Keratinocyte (primary cell): ENCODE measurements around the gene REEP6. TPM values are rescaled to one million over a fixed set of nuclear protein-coding genes. Genes with fewer than 3 reads are reported as not detected.

ENCODE experiments used
- DNase-seq: peaks from one replicate; pipeline ENCODE4 v3.0.0-alpha.2; 2011; ENCODE audit warnings: low read depth, missing footprints, low spot score
- FAIRE-seq: peaks from 2 replicates; lab custom pipeline; 2011; peaks lifted over from hg19 to GRCh38; lab: Jason Lieb, UNC
- H2AFZ ChIP-seq: 2 replicates; pipeline ENCODE4 v1.6.0; 2012; ENCODE audit warnings: low read length, control low read depth, inconsistent platforms; ENCODE audit not compliant: control insufficient read depth
- H3K27ac ChIP-seq: 2 replicates; pipeline ENCODE4 v1.5.1; 2011; ENCODE audit warnings: low read length; ENCODE audit not compliant: control insufficient read depth, insufficient read depth
- H3K27me3 ChIP-seq: 3 replicates; pipeline ENCODE4 v1.6.0; 2011; ENCODE audit warnings: low read length; ENCODE audit not compliant: control insufficient read depth, insufficient read depth; ENCODE audit errors: extremely low read depth
- H3K36me3 ChIP-seq, 2 experiments: 2 replicates in 1 of 2; 3 replicates in 1 of 2; pipeline ENCODE4 v1.5.1; 2011; ENCODE audit warnings: low read length in 2 of 2, mild to moderate bottlenecking in 1 of 2; ENCODE audit not compliant: control insufficient read depth in 2 of 2, insufficient read depth in 2 of 2; ENCODE audit errors: extremely low read depth in 1 of 2
- H3K4me1 ChIP-seq: 3 replicates; pipeline ENCODE4 v1.5.1; 2011; ENCODE audit warnings: low read length; ENCODE audit not compliant: control insufficient read depth, insufficient read depth; ENCODE audit errors: extremely low read depth
- H3K4me2 ChIP-seq: 3 replicates; pipeline ENCODE4 v1.6.0; 2011; ENCODE audit warnings: low read depth, low read length; ENCODE audit not compliant: control insufficient read depth, insufficient read depth; ENCODE audit errors: extremely low read depth
- H3K4me3 ChIP-seq, 3 experiments: fragments of 200-600 bp in 1 of 3; sonication (generic) in 1 of 3; 2 replicates in 2 of 3; 3 replicates in 1 of 3; pipeline ENCODE4 v1.5.1; 2011 to 2016; ENCODE audit warnings: low read length in 3 of 3, mild to moderate bottlenecking in 3 of 3, control low read depth in 2 of 3, inconsistent platforms in 1 of 3, low read depth in 1 of 3, mixed read lengths in 1 of 3, mixed run types in 1 of 3, moderate library complexity in 1 of 3; ENCODE audit not compliant: control insufficient read depth in 2 of 3, insufficient read depth in 2 of 3; ENCODE audit errors: extremely low read depth in 1 of 3
- H3K79me2 ChIP-seq: 2 replicates; pipeline ENCODE4 v1.6.0; 2012; ENCODE audit warnings: low read length; ENCODE audit not compliant: control insufficient read depth, insufficient read depth
- H3K9ac ChIP-seq: 3 replicates; pipeline ENCODE4 v1.6.0; 2011; ENCODE audit warnings: low read length; ENCODE audit not compliant: control insufficient read depth, insufficient read depth; ENCODE audit errors: extremely low read depth
- H3K9me1 ChIP-seq: 3 replicates; pipeline ENCODE4 v1.6.0; 2011; ENCODE audit warnings: low read length; ENCODE audit not compliant: control insufficient read depth, insufficient read depth; ENCODE audit errors: extremely low read depth
- H3K9me3 ChIP-seq: 2 replicates; pipeline ENCODE4 v1.5.1; 2012; ENCODE audit warnings: low read depth, low read length; ENCODE audit not compliant: control insufficient read depth
- H4K20me1 ChIP-seq: 3 replicates; pipeline ENCODE4 v1.6.0; 2011; ENCODE audit warnings: low read length; ENCODE audit not compliant: control insufficient read depth, insufficient read depth; ENCODE audit errors: extremely low read depth
- CTCF ChIP-seq, 3 experiments: IDR thresholded peaks in 1 of 3; conservative IDR thresholded peaks in 1 of 3; optimal IDR thresholded peaks in 1 of 3; 2 replicates in 2 of 3; 3 replicates in 1 of 3; pipeline versions ENCODE3 to v1.5.1; 2011; ENCODE audit warnings: low read length in 3 of 3, mild to moderate bottlenecking in 3 of 3, moderate library complexity in 2 of 3, control low read depth in 1 of 3, inconsistent platforms in 1 of 3; ENCODE audit not compliant: insufficient read depth in 2 of 3; ENCODE audit errors: extremely low read depth in 1 of 3
- EZH2 ChIP-seq: IDR thresholded peaks from one replicate; pipeline ENCODE4 v1.6.1; 2012; ENCODE audit warnings: inconsistent platforms, mild to moderate bottlenecking, low read length, moderate library complexity
- dilution Hi-C: fragments of 300-500 bp; cut with MboI; formaldehyde crosslinking; loops from one replicate; pipeline ENCODE4 v1.7.0; 2020; ENCODE audit warnings: low sequenced_read_pairs; ENCODE audit not compliant: extremely low pct_ligation_motif_present
- polyA plus RNA-seq, 5 experiments: library from polyadenylated mRNA; depleted of rRNA in 3 of 5; stranded (reverse) in 3 of 5; stranded (forward) in 1 of 5; unstranded in 1 of 5; fragments of >200 nt; gene quantifications; 1 replicate in 1 of 5; 2 replicates in 3 of 5; 3 replicates in 1 of 5; pipeline versions ENCODE4 v1.2.1 to v1.2.3, GENCODE V29; 2011 to 2012; ENCODE audit warnings: missing spikeins in 2 of 5, low read depth in 1 of 5, low replicate concordance in 1 of 5

REEP6 gene
- polyA plus RNA-seq, 1 donor (not counting 4 experiments of a cell fraction or from before 2014, with no cell fraction given): 1.2 TPM

DNA sequence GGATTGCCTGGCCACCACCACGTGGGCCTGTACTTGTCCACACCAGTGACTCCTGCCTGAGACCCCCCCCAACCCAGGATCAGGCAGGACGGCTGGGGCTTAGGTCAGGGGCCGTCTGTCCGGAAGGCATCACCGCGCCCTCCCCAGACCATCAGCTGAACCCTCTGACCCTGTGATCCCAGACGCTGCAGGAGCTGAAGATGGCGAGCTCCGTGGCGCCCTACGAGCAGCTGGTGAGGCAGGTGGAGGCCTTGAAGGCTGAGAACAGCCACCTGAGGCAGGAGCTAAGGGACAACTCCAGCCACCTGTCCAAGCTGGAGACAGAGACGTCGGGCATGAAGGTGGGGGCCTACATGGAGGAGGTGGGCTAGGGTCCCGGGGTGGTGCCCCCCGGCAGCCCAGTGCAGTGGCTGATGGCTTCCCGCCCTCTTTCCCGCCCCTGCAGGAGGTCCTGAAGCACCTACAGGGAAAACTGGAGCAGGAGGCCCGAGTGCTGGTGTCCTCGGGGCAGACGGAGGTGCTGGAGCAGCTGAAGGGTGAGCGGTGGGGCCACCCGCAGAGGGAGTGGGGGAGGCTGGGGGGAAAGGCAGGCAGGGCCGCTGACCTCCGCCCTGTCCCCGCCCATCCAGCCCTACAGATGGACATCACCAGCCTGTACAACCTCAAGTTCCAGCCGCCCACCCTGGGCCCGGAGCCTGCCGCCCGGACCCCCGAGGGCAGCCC lies 38.0 kb upstream of the REEP6 start:
- FAIRE-seq (no peak), DNase-seq (no peak)
- Histone ChIP-seq H3K4me1 (peaks cover 6% of the 10 kb centered on the region), H3K9me1 (no peaks in the 10 kb centered on the region), H4K20me1 (no peaks in the 10 kb centered on the region), H3K9ac (no peak overlapping the region), H3K4me2 (no peak overlapping the region), H2AFZ (no peak overlapping the region), H3K27me3 (peaks cover 83% of the 10 kb centered on the region), H3K9me3 (no peaks in the 10 kb centered on the region), H3K4me3 (no peak overlapping the region), H3K79me2 (no peaks in the 10 kb centered on the region), H3K27ac (no peak overlapping the region), H3K36me3 (no peaks in the 10 kb centered on the region)
- TF ChIP-seq EZH2: no peak
- no peak for TF ChIP-seq CTCF (optimal IDR thresholded peaks at IDR 0.05 in 1 of 3, IDR thresholded peaks at IDR 0.05 in 1 of 3, conservative IDR thresholded peaks at IDR 0.05 in 1 of 3; ENCODE audit: extremely low read depth in 1 of 3, insufficient read depth in 2 of 3, low read length in 3 of 3)
- dilution Hi-C loops: no loop called here

DNA sequence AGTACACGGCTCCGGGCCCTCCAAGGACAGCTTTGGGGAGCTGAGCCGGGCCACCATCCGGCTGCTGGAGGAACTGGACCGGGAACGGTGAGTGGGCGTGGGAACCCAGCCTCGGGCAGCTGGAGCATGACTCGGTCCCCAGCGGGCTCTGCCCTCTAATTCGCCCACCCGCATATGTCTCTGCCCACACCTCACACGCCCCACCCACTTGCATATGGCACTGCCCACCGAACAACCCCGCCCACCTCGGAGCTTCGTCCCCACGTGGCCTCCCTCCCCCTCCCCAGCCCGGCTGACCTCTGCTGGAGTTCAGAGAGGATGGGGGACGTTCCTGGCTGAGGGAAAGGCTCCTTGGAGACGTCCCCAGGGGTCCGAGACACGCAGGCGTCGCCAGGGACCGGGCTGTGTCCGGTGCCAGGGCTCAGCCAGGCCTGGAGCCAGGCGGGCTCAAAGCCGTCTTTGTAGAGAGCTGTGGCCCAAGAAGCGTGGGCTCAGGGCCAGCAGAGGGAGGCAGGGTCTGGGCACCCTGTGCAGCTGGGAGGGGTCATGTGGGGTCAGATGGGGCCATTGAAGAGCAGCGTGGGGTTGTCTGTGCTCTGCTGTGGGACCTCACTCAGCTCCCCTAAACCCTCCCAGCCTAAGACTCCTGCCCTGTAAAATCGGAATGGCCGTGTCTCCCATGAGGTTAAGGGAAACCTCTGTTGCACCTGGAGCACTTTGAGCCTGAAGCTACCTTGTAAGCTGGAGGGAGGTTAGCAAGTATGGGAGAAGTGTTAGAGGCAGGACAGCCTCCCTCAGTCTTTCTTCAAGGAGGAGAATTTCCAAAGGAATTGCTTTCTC lies 37.2 kb upstream of the REEP6 start:
- no peak for DNase-seq
- dilution Hi-C loops: no loop called here
- H3K4me2 ChIP-seq: no peak overlapping the region
- no peaks in the 10 kb centered on the region for H3K9me1 ChIP-seq
- no peak for FAIRE-seq
- peaks cover 80% of the 10 kb centered on the region for H3K27me3 ChIP-seq
- H3K27ac ChIP-seq: no peak overlapping the region
- no peak overlapping the region for H3K4me3 ChIP-seq
- H2AFZ ChIP-seq: no peak overlapping the region
- H3K79me2 ChIP-seq: no peaks in the 10 kb centered on the region
- peak in 1 of 3 experiments; percentile 29 for TF ChIP-seq CTCF (optimal IDR thresholded peaks at IDR 0.05 in 1 of 3, IDR thresholded peaks at IDR 0.05 in 1 of 3, conservative IDR thresholded peaks at IDR 0.05 in 1 of 3; ENCODE audit: extremely low read depth in 1 of 3, insufficient read depth in 2 of 3, low read length in 3 of 3)
- no peak for TF ChIP-seq EZH2
- H4K20me1 ChIP-seq: no peaks in the 10 kb centered on the region
- peaks cover 6% of the 10 kb centered on the region for H3K4me1 ChIP-seq
- H3K9me3 ChIP-seq: no peaks in the 10 kb centered on the region
- H3K9ac ChIP-seq: no peak overlapping the region
- no peaks in the 10 kb centered on the region for H3K36me3 ChIP-seq
